Kidney glomerular epithelial cell (primary cell): ENCODE measurements around the gene NTN3.
A peak's percentile ranks its signal among the peaks of the same experiment; 100 is the strongest.
"Not testable (repeated sequence)": the region's sequence is repeated elsewhere in the genome, so short reads cannot be mapped to it uniquely, and the experiment has no call there.

Experiments used
- DNase-seq: peaks from one replicate; lab custom pipeline; 2025; lab: John Stamatoyannopoulos, UW

NTN3 gene

GRCh38 chr16:2479996-2480395, 8.9 kb downstream of the NTN3 start:
- DNase-seq = not testable (repeated sequence)

GRCh38 chr16:2480948-2481347, 9.9 kb downstream of the NTN3 start:
- no peak for DNase-seq

- no peak for DNase-seq
Observed at GRCh38 chr16:2481676-2482075, 10.6 kb downstream of the NTN3 start.

- DNase-seq = no peak
Observed at GRCh38 chr16:2482249-2482648, 11.2 kb downstream of the NTN3 start.

GRCh38 chr16:2482708-2483534, 11.8 kb downstream of the NTN3 start:
- no peak for DNase-seq

- no peak for DNase-seq
Observed at GRCh38 chr16:2483939-2484897, 13.1 kb downstream of the NTN3 start.

- DNase-seq = no peak
Observed at GRCh38 chr16:2484898-2485508, 13.9 kb downstream of the NTN3 start.

- no peak for DNase-seq
Observed at GRCh38 chr16:2485811-2486507, 14.9 kb downstream of the NTN3 start.

GRCh38 chr16:2486645-2487516, 15.8 kb downstream of the NTN3 start:
- DNase-seq = peak; percentile 14

GRCh38 chr16:2487517-2487842, 16.4 kb downstream of the NTN3 start:
- DNase-seq = no peak

- DNase-seq = no peak
Observed at GRCh38 chr16:2487903-2488531, 16.9 kb downstream of the NTN3 start.

GRCh38 chr16:2489581-2489980, 18.5 kb downstream of the NTN3 start:
- no peak for DNase-seq

- DNase-seq = no peak
Observed at GRCh38 chr16:2490190-2491105, 19.4 kb downstream of the NTN3 start.

- no peak for DNase-seq
Observed at GRCh38 chr16:2492292-2492691, 21.2 kb downstream of the NTN3 start.

GRCh38 chr16:2493605-2494004, 22.5 kb downstream of the NTN3 start:
- no peak for DNase-seq

- DNase-seq = no peak
Observed at GRCh38 chr16:2494616-2495015, 23.5 kb downstream of the NTN3 start.

GRCh38 chr16:2495041-2495440, 23.9 kb downstream of the NTN3 start:
- DNase-seq = no peak

GRCh38 chr16:2496223-2497115, 25.4 kb downstream of the NTN3 start:
- DNase-seq = no peak
